HTERT RPE-1 (cell line): ENCODE results near the gene PINK1.
"Not testable (repeated sequence)": the region's sequence is repeated elsewhere in the genome, so short reads cannot be mapped to it uniquely, and the experiment has no call there.

Source experiments
- in situ Hi-C: fragments of 300-500 bp; cut with MboI; formaldehyde crosslinking; loops from 4 replicates; pipeline ENCODE4 v1.14.3; 2020; ENCODE audit warnings: low sequenced_read_pairs

PINK1 gene

DNA sequence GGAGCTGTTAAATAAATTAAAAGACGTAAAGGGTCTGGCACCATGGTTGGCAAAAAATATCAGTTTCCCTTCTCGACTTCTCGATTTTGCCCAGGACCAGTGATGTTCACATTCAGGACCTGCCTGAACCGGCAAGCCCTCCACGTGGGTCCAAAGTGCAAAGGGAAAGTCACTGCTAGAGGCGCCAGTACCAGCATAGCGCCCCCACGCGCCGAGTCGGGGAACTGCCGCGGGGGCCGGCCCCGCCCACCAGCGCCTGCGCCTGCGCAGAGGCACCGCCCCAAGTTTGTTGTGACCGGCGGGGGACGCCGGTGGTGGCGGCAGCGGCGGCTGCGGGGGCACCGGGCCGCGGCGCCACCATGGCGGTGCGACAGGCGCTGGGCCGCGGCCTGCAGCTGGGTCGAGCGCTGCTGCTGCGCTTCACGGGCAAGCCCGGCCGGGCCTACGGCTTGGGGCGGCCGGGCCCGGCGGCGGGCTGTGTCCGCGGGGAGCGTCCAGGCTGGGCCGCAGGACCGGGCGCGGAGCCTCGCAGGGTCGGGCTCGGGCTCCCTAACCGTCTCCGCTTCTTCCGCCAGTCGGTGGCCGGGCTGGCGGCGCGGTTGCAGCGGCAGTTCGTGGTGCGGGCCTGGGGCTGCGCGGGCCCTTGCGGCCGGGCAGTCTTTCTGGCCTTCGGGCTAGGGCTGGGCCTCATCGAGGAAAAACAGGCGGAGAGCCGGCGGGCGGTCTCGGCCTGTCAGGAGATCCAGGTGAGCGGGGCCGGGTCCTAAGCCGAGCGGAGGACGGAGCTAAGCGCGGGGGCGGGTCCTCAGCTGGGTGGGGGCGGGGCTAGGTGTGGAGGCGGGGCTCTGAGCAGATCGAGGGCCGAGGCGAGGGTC is at the start of gene PINK1:
Gene PINK1, plus strand, starts transcription at position 269 of the 875 bp plus-strand sequence. Its CDS starts 91 bp downstream, at position 360.
- in situ Hi-C loops: loop anchor here (25.0 kb wide), 1 partner anchor 96 kb away; no protein-coding TSS in a partner anchor

DNA sequence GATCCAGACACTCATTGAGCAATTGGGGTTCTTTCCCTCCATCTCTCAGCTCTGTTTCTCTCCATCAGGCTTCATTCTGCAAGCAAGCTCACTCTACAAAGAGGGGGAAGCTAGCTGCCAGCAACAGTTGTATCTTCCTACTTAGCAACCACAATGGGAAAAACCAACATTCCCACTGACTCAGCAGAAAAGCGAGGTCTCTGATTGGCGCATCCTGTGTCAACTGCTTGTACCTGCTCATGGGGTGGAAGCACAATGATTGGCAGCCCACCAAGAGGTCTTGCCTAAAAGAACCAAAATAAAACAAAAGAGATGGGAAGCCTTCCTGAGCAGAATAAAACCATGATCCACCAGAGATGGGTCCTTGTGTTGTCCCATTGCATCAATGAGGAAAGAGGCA is 48.4 kb upstream of the PINK1 start:
- in situ Hi-C loops: no loop called here

DNA sequence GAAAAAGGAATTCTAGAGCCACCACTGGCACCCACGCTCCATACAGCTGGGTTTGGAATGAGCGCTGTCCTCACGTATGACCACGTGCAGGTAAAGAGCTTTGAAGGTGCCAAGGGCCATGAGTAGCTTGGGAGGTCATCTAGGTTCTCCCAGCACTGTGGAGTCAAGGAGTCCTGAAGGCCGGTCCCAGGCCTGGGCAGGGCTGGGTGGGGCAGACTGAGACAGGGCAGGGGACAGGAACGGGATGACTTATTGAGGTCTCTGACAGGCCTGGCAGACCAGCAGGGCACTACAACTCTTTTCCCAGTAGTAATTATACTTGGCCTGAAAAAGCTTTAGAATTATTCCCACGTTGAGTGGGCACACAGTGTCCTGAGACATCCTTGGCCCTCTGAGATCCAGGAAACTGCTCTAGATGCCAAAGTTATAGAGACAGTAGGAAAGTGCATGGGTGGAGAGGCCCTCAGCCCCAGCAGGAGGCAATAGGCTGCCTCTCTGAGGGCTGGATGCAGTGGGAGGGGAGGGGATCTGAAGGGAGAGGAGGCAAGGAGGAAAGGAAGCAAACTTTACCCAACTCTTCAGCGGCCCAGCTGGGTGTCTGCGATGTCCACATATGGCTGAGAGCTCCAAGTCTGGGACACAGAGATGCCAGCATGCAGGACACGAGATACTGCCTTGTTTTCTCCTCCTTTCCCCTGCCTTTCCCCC is 46.2 kb upstream of the PINK1 start:
- in situ Hi-C loops: no loop called here

DNA sequence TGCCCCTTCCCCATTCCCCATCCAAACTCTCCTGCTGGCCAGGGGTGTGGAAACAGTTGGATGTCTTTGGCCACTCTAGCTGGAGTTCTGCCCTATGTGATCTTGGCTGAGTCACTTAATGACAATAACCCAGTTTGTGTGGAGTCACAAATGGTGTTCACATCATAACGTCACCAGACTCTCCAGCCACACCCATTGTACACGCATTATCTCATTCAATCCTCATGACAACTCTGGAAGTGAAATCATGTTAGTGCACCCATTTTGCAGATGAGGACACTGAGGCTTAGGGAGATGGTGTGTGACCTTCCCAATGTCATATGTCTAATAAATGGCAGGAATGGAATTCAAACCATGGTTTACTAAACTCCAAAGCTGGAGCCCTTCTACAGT is 45.6 kb upstream of the PINK1 start:
- in situ Hi-C loops: no loop called here

DNA sequence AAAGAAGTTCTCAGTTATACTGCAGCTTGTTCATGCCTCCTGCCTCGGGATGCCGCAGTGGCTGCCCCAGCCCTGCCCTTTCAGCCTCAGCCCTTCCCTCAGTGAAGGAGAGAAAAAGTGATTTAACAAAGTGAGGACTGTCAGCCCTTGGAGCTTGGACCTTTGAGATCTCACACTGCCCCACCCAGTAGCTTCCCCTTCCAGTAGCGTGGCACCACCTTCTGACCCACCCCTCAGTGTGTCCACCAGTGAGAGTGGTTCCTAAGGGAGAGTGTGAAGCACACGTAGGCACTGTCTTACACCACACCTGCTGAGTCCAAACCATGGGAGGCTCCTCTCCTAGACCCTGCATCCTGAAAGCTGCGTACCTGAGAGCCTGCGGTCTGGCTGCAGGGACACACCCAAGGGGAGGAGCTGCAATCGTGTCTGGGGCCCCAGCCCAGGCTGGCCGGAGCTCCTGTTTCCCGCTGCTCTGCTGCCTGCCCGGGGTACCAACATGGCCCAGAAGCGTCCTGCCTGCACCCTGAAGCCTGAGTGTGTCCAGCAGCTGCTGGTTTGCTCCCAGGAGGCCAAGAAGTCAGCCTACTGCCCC is 44.5 kb upstream of the PINK1 start, which contains the start of gene CDA:
Gene CDA, plus strand, starts transcription at position 464 of the 592 bp plus-strand sequence. Its CDS starts 33 bp downstream, at position 497.
- in situ Hi-C loops: no loop called here

DNA sequence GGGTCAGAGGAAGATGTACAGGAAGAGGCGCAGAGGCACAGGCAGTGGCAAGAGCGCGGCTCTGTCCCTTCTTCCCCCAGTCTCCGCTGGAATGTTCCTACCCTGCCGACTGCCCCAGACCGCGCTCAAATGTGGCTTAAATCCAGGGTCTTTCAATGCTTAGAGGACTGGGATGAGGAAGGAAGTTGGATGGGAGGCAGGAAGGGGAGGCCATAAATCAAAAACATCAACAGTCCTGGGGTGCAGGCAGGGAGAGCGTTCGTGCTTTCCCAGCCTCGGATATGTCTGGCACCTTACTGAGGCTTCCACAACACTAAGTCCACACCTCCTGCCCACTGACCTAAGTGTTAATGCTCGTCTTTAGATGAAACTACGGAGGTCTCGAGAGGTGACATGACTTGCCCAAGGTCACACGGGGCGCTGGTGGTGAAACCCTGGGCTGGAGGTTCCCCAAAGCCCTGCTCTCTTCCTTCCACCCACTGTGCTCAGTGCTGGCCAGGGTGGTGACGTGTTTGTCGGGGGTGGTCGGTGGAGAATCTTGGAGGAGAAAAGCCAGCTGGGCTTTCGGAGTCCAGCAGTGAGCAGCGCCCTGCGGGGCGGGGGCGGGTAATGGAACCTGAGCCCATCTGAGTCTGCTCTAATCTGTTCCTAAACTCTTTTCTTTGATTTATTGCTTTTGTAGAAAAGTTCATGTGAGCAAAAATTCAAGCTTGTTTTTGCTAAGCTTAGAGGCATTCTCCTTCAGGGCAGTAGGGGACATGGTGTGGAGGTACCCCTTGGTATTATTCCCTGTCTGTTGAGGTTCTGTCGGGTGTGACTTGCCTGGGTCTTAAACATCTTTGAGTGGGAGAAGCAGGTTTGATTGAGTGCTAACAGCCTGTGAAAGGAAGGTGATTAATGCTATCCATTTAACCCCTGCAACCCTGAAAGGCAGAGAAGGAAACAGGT is 43.7 kb upstream of the PINK1 start:
- in situ Hi-C loops: no loop called here

DNA sequence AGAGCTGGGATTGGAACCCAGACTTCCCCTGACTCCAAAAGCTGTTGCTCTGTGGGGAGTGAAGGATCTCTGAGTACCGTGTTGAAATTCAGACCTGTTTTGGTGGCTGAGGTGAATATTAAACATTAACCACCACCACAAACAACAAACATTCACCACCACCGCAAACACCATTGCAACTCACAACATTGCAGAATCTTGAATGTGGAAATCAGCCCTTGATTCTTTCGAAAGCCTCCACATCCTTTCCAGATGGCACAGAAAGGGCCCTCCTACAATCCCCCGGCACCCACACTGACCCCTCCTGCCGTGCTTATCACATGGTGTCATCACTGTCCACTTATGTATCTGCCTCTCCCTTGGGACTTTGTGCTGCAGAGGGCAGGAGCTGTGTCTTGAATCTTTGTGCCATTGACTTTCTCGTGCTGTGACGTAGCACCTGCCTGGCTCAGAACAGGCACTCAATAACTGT is 42.9 kb upstream of the PINK1 start:
- in situ Hi-C loops: no loop called here

DNA sequence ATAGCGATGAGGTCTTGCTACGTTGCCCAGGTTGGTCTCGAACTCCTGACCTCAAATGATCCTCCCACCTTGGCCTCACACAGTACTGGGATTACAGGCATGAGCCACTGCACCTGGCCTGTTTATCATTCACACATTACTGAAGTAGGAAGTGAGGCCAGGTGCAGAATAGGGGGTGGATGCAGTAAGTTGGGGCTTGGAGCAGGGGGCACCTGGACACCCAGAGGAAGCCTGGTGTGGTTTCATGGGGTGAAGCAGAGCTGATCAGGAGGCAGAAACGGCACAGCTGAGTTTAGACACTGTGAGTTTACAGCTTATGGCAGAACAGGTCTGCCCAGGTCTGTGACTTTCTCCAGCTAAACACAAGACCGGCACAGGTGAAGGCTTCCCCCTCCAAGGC is 39.5 kb upstream of the PINK1 start:
- in situ Hi-C loops: no loop called here

DNA sequence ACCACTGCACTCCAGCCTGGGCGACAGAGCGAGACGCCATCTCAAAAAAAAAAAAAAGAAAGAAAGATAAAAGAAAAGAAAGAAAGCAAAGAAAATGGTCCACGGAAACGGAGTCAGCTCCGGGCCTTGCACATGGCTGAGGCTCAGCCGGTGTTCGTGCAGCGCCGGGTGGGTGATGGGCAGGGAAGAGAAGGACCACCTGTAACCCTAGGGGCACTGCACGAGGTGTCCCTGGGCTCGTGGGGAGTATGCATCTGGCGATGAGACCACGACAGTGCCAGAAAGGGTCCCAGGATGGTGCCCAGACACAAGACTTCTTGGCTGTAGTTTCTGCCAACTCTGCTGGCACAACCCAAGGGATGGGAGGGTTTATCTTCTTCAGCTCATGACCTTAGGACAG is 38.5 kb upstream of the PINK1 start:
- in situ Hi-C loops: no loop called here

DNA sequence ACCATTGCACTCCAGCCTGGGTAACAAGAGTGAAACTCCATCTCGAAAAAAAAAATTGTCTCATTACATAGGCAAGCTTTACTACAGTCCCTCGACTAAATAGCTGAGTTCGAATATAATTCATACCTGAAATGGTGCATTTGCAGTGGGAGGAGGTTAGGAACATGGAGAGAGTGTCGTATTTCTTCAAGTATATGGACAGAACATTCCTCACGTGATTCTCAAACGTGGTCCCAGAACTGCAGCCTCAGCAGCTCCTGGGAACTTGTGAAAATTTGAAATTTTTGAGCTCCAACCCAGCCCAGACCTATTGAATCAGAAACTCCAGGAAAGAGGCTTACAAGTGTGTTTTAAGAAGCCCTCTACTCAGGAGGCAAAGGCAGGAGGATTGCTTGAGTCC is 37.2 kb upstream of the PINK1 start:
- in situ Hi-C loops: no loop called here

DNA sequence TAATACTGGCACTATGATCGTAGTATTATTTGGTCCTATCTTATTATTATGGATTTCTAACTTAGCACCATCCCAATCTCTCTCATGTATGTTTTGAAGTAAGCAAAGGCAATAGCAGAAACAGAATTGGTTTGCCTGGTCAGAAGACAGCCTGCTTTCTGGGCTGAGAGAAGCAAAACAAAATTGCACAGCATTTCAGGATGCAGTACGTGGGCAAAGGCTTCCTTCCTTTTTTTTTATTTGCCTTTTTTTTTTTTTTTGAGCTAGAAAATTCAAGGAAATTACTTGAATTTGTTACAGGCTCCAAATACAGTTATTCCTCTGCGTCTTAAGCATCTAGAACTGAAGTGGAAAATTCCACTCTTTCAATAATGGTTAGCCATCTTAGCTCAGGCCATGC is 35.6 kb upstream of the PINK1 start:
- in situ Hi-C loops: no loop called here

DNA sequence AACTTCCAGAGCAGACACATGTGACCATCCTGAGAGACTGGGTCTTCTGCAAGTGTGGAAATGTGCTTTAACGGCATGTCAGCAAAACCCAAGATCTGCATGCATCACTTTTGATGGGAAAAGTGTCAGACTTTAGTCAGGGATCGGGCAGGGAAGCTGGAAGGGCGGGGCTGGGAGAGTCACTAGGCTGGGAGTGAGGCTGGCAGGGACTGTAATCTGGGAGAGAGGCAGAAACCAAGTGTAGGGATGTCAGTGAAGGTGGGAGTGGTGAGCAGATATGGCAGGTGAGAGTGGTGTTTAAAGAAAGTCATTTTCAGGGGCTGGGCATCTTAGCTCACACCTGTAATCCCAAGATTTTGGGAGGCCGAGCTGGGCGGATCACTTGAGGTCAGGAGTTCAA is 33.1 kb upstream of the PINK1 start:
- in situ Hi-C loops: no loop called here

DNA sequence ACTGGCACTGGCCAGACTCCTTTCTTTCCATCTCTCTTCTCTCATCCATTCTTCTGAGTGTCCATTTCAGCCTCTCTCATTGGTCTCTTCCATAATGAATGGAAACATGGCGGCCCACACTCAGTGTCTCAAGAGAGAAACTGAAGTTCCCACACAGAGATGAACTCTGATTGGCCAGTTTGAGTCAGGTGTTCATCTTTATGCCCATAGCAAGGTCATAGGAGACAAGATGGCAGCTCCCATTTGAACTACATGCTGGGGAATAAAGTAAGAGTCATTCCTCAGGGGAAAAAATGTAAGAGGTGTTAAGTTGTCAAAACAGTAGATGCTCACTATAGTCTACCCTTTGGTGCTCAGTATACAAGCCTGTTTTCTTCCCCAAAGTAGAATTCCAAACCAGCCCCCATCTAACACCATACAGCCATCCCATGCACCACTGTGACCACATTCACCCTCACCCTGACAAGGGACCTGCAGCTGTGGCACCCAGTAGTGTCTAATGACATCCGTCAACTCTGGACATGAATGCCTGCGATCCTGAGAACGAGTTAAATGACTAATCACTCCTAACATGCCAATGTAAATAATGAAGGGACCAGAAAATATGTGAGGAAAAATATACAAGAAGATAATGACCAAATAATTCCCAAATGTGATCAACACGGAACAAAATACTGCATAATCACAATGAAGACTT is 32.0 kb upstream of the PINK1 start:
- in situ Hi-C loops: no loop called here

DNA sequence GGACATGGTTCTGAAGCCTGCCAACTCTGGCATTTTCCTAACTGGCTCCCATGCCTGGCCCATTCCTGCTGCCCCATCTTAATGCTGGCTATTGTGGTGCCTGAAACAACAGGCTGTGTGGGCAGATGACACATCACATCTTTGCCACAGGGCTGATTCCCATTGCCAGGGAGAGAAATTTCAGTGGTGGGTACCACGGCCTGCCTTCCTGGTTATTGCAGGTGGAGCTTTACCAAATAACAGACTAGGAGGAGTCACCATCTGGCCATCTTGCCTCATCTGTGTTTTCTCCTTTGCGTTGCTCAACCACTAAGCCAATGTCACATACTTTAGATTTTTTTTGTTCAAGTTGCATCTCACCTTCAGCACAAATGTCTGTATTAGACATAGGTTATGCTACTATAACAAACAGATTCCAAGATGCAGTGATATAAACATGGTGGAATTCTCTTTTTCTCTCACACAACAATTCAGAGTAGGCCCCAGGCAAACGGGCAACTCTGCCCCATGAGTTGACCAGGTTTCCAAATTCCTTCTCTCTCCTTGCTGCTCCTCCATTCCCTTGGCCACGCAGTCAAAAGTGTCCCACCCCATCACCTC is 30.3 kb upstream of the PINK1 start:
- in situ Hi-C loops: no loop called here

DNA sequence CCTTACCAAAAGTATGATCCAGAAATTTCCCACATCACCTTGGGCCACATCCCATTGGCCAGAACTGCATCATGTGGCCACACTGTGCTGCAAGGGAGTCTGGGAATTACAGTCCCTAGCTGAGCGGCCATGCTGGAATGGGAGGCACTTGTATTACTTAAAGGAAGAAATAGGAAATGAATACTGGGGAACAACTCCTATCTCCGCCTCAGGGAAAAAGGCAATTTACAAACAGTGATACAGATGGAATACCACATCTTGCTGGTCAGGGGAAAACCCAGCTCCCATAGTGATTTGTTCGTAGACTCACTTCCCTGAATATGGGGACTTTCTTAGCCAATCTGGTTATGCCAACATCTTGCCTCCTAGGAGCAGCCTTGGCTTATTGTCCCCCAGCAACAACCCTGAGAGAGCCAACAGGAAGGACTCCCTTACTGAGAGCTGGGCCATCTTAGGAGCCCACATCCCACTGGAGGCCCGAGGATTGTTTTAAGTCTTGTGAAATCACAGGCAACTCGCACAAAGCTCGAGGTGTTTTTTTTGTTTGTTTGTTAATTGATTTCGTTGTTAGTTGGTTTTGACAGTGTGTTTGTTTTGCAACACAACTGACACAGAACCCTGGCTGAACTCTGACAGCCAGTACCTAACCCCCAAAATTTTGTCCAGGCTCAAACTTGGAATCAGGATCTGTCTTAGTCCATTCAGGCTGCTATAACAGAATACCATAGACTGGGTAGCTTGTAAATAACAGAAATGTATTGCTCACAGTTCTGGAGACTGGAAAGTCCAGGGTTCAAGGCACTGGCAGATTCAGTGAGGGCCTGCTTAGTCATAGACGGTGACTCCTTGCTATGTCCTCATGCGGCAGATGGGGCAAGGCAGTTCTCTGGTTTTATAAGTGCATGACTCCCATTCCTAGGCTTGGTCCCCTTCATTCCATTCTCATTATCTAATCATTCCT is 29.5 kb upstream of the PINK1 start:
- in situ Hi-C loops: no loop called here

DNA sequence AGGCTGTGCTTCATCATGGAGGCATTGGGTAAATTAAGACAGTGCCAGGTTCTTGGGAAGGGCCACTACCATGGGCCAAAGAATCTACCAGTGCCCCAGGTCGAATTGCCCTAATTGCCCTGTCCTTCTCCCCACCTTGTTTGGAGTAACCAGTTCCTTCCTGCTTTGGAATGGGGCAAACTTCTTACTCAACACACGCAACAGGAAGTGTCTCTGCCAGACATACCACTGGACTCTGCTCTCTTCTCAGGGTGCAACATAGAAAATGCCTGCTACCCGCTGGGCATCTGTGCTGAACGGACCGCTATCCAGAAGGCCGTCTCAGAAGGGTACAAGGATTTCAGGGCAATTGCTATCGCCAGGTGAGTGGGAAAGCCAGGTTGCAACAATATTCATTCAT is 28.6 kb upstream of the PINK1 start:
- in situ Hi-C loops: no loop called here

DNA sequence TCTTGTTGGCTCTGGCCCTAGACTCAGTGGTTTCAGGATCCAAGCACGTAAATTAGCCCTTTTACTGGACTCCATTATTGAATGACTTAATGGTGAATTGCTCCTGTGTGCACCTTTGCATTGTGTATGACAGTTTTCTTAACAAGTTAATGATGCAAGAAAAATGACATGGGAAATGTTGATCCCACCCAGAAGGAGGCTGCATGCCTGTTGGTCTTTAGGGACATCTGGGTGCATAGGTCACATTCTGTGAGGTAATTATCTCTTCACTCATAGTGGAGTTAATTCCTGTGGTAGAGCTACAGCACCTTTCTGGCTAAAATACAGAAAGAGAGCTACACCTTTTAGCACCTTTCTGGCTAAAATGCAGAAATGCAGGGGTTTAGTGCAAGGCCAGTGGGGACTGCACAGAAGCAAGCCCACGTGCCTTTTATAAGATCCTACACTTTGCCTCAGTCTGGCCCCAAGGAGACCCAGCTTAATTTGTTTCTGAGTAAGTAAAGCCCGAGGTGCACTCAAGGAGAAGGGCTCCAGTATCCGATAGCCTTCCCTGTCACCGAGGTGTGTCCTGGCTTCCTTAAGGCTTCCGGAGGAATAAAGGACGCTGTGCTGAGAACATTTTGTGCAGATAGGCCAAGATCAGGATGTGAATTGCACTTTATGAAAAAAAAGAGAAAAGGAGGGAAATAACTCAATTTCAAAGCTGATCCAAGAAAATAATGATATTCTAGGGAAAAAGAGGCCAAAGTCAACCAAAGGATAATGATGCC is 26.3 kb upstream of the PINK1 start:
- in situ Hi-C loops: not testable (repeated sequence)

DNA sequence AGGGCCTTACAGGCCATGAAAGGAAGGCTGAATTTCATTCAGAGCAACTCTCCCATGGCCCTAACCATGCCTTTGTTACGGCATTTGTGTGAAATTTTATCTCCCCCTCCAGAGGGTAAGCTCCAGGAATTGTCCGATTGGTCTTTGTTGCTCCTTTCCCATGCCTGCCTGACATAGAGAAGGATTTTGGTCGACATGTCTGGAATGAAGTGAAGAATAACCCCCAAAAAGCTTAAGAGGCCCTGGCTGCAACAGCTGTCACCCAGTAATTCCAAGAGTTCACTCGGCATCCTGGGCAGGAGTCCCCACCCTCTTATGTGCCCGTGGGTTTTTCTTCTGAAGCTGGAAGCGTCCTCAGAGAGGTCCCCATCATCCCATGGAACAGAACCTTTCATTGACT is 23.7 kb upstream of the PINK1 start:
- in situ Hi-C loops: no loop called here
